ENCODE measurements around the gene MARCKSL1. TPM values are rescaled to one million over a fixed set of nuclear protein-coding genes. Genes with fewer than 3 reads are reported as not detected.
A peak's percentile ranks its signal among the peaks of the same experiment; 100 is the strongest.

Gene MARCKSL1
- total RNA-seq, 1 experiment from 2014 or later = 67.1 TPM

GRCh38 chr1:32334274-32334861 lies 1.7 kb downstream of the MARCKSL1 start:
- Histone ChIP-seq H3K4me3 (peak overlapping the region; percentile 85), H3K36me3 (peaks cover 60% of the 10 kb centered on the region), H3K27ac (no peak overlapping the region), H3K4me1 (replicated peaks) (peaks cover 33% of the 10 kb centered on the region), H3K9me3 (replicated peaks) (no peaks in the 10 kb centered on the region), H3K27me3 (replicated peaks) (no peaks in the 10 kb centered on the region)
- no peak for DNase-seq (ENCODE audit: low read depth in 1 of 2, low spot score in 2 of 2)

GRCh38 chr1:32333251-32333963 lies 2.6 kb downstream of the MARCKSL1 start:
- Histone ChIP-seq H3K9me3 (replicated peaks) (no peaks in the 10 kb centered on the region; the same call in 1 of the 2 replicates), H3K4me1 (replicated peaks) (peaks cover 29% of the 10 kb centered on the region), H3K36me3 (peaks cover 69% of the 10 kb centered on the region), H3K27ac (no peak overlapping the region), H3K27me3 (replicated peaks) (no peaks in the 10 kb centered on the region), H3K4me3 (no peak overlapping the region)
- DNase-seq (ENCODE audit: low read depth in 1 of 2, low spot score in 2 of 2) = no peak

GRCh38 chr1:32332290-32333079 lies 3.5 kb downstream of the MARCKSL1 start:
- DNase-seq (ENCODE audit: low read depth in 1 of 2, low spot score in 2 of 2) = no peak
- Histone ChIP-seq H3K36me3 (peaks cover 78% of the 10 kb centered on the region), H3K4me1 (replicated peaks) (peaks cover 20% of the 10 kb centered on the region), H3K4me3 (no peak overlapping the region), H3K27me3 (replicated peaks) (no peaks in the 10 kb centered on the region), H3K9me3 (replicated peaks) (no peaks in the 10 kb centered on the region; the same call in 1 of the 2 replicates), H3K27ac (no peak overlapping the region)

GRCh38 chr1:32331549-32331948 lies 4.5 kb downstream of the MARCKSL1 start:
- peaks cover 14% of the 10 kb centered on the region for H3K4me1 ChIP-seq (replicated peaks)

GRCh38 chr1:32330558-32331151 lies 5.4 kb downstream of the MARCKSL1 start:
- Histone ChIP-seq H3K36me3 (peaks cover 92% of the 10 kb centered on the region), H3K4me1 (replicated peaks) (peaks cover 9% of the 10 kb centered on the region), H3K9me3 (replicated peaks) (no peaks in the 10 kb centered on the region; the same call in 1 of the 2 replicates)

More at GRCh38 chr1:32331549-32331948, 4.5 kb downstream of the MARCKSL1 start:
- H3K36me3 ChIP-seq = peaks cover 86% of the 10 kb centered on the region
- no peak overlapping the region for H3K27ac ChIP-seq
- no peak for DNase-seq (ENCODE audit: low read depth in 1 of 2, low spot score in 2 of 2)
- H3K4me3 ChIP-seq = no peak overlapping the region
- no peaks in the 10 kb centered on the region; the same call in 1 of the 2 replicates for H3K9me3 ChIP-seq (replicated peaks)
- H3K27me3 ChIP-seq (replicated peaks) = no peaks in the 10 kb centered on the region

GRCh38 chr1:32329931-32330466 lies 6.0 kb downstream of the MARCKSL1 start:
- no peak for DNase-seq (ENCODE audit: low read depth in 1 of 2, low spot score in 2 of 2)
- peaks cover 8% of the 10 kb centered on the region for H3K4me1 ChIP-seq (replicated peaks)
- peaks cover 94% of the 10 kb centered on the region for H3K36me3 ChIP-seq
- no peak overlapping the region for H3K27ac ChIP-seq
- no peak overlapping the region for H3K4me3 ChIP-seq
- no peaks in the 10 kb centered on the region for H3K27me3 ChIP-seq (replicated peaks)
- H3K9me3 ChIP-seq (replicated peaks) = no peaks in the 10 kb centered on the region; the same call in 1 of the 2 replicates

More at GRCh38 chr1:32330558-32331151, 5.4 kb downstream of the MARCKSL1 start:
- Histone ChIP-seq H3K4me3 (no peak overlapping the region), H3K27ac (no peak overlapping the region), H3K27me3 (replicated peaks) (no peaks in the 10 kb centered on the region)
- no peak for DNase-seq (ENCODE audit: low read depth in 1 of 2, low spot score in 2 of 2)

GRCh38 chr1:32327204-32327603 lies 8.8 kb downstream of the MARCKSL1 start:
- Histone ChIP-seq H3K4me3 (no peak overlapping the region), H3K9me3 (replicated peaks) (no peaks in the 10 kb centered on the region; the same call in 1 of the 2 replicates), H3K36me3 (peaks cover 92% of the 10 kb centered on the region), H3K27me3 (replicated peaks) (no peaks in the 10 kb centered on the region), H3K4me1 (replicated peaks) (no peaks in the 10 kb centered on the region), H3K27ac (no peak overlapping the region)
- no peak for DNase-seq (ENCODE audit: low read depth in 1 of 2, low spot score in 2 of 2)

GRCh38 chr1:32321712-32322291 lies 14.2 kb downstream of the MARCKSL1 start:
- Histone ChIP-seq H3K4me1 (replicated peaks) (peaks cover 7% of the 10 kb centered on the region; the same call in 1 of the 2 replicates), H3K27me3 (replicated peaks) (no peaks in the 10 kb centered on the region), H3K4me3 (no peak overlapping the region), H3K27ac (no peak overlapping the region), H3K36me3 (peaks cover 77% of the 10 kb centered on the region), H3K9me3 (replicated peaks) (no peaks in the 10 kb centered on the region)
- no peak for DNase-seq (ENCODE audit: low read depth in 1 of 2, low spot score in 2 of 2)

- peaks cover 62% of the 10 kb centered on the region for H3K36me3 ChIP-seq
- peaks cover 7% of the 10 kb centered on the region; the same call in 1 of the 2 replicates for H3K4me1 ChIP-seq (replicated peaks)
- H3K27ac ChIP-seq = no peak overlapping the region
- H3K4me3 ChIP-seq = no peak overlapping the region
- no peaks in the 10 kb centered on the region for H3K9me3 ChIP-seq (replicated peaks)
- H3K27me3 ChIP-seq (replicated peaks) = no peaks in the 10 kb centered on the region
- no peak for DNase-seq (ENCODE audit: low read depth in 1 of 2, low spot score in 2 of 2)
Observed at GRCh38 chr1:32318127-32318869, 17.7 kb downstream of the MARCKSL1 start.

GRCh38 chr1:32316903-32317277 lies 19.1 kb downstream of the MARCKSL1 start:
- H3K4me1 ChIP-seq (replicated peaks) = peaks cover 6% of the 10 kb centered on the region; the same call in 1 of the 2 replicates
- no peak overlapping the region for H3K27ac ChIP-seq
- H3K27me3 ChIP-seq (replicated peaks) = no peaks in the 10 kb centered on the region
- H3K36me3 ChIP-seq = peaks cover 52% of the 10 kb centered on the region
- H3K9me3 ChIP-seq (replicated peaks) = no peaks in the 10 kb centered on the region
- DNase-seq (ENCODE audit: low read depth in 1 of 2, low spot score in 2 of 2) = no peak
- no peak overlapping the region for H3K4me3 ChIP-seq

GRCh38 chr1:32311709-32312393 lies 24.2 kb downstream of the MARCKSL1 start:
- no peaks in the 10 kb centered on the region for H3K27me3 ChIP-seq (replicated peaks)

GRCh38 chr1:32309960-32310359 lies 26.1 kb downstream of the MARCKSL1 start:
- H3K4me1 ChIP-seq (replicated peaks) = peaks cover 8% of the 10 kb centered on the region
- DNase-seq (ENCODE audit: low read depth in 1 of 2, low spot score in 2 of 2) = no peak
- H3K27ac ChIP-seq = no peak overlapping the region
- H3K36me3 ChIP-seq = peaks cover 58% of the 10 kb centered on the region
- H3K9me3 ChIP-seq (replicated peaks) = 0 out of 2 replicates have a peak, but pooled peaks cover 2% of the 10 kb centered on the region
- no peak overlapping the region for H3K4me3 ChIP-seq
- H3K27me3 ChIP-seq (replicated peaks) = no peaks in the 10 kb centered on the region

More at GRCh38 chr1:32311709-32312393, 24.2 kb downstream of the MARCKSL1 start:
- no peak for DNase-seq (ENCODE audit: low read depth in 1 of 2, low spot score in 2 of 2)
- H3K9me3 ChIP-seq (replicated peaks) = 0 out of 2 replicates have a peak, but pooled peaks cover 2% of the 10 kb centered on the region
- peaks cover 48% of the 10 kb centered on the region for H3K36me3 ChIP-seq
- no peak overlapping the region for H3K27ac ChIP-seq
- H3K4me1 ChIP-seq (replicated peaks) = peaks cover 8% of the 10 kb centered on the region
- no peak overlapping the region for H3K4me3 ChIP-seq
